ENCODE results near the gene GIPC3. TPM values are rescaled to one million over a fixed set of nuclear protein-coding genes. Genes with fewer than 3 reads are reported as not detected.

The GIPC3 gene
- polyA plus RNA-seq, 4 donors: 0.54 to 1.1 (median 0.62) TPM; not detected in 1

DNA sequence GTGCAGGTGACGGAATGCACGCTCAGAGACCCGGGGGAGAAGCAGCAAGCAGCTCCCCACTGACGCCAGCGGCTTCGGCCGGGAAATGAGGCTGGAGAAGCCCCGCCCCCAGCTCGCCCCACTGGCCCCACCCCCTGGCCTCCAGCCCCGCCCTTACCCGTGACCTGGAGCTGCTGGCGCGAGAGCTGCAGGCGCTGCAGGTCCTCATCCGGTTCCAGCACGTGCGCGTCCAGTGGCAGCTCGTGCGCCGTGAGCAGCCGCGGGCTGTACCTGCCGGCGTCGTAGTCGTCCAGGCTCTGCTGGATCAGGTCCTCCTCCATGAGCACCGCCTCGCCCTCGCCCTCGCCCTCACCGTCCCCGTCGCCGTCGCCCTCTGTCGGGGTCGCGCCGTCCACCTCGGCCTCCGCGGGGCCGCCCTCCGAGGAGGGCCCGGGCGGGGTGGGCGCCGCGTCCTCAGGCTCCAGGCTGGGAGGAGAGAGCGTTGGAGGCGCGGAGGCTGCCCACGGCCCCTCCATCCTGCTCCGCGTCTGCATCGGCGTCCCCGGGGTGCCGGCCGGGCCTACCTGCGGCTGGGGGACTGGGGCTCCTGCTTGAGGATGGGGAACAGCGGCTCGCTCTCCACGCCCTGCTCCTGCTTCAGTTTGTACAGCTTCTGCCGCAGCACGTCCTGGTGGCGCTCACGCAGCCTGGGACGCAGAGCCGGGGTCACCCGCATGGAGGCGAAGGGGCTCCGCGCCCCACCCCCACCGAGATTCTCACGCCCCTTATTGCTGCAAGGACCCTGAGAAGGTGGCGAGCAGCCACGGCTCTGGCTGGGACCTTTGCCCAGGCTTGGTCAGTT, 27.8 kb downstream of the GIPC3 start:
- H3K27ac ChIP-seq (ENCODE audit: low read depth in 1 of 3, low read length in 2 of 3): no peak overlapping the region

DNA sequence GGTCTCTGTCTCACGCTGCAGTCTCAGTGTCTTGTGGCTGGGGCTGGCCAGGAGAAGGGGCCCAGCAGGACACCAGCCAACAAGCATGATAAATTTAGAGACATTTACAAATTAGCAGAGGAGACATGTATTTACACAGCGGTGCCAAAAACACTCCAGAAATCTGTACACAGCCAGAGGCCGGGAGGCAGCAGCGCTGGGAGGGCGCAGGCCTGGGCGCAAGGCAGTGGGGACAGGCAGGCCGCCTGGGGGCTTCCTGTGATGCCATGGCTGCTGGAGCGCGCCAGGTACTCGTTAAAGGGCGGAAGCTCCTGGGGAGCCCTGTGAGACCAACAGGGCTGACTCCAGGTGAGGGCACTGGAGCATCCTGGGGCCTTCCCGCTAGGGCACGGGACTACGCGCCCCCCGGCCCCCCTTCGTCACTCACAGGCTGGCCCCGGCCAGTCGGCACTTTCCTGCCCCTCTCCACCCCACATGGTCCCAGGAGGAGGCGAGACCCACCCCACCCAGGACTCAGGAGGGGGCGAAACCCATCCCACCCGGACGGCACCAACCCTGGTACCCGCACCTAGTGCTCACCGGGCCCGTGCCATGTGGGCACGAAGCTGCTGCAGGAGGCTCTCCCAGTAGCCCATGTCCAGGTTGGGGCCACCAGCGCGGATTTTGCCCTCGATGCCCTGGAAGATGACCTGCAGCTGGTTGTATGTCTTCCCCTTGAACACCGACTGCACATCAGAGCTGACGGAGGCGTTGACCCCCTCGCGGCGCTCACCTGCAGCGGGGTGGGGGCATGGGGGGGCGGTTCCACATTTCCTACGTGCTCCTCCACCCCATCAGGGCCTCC, 28.8 kb downstream of the GIPC3 start:
- Histone ChIP-seq H3K9me3 (ENCODE audit: control insufficient read depth in 2 of 2, insufficient read depth in 1 of 2, low read depth in 1 of 2, low read length in 1 of 2) (no peaks in the 10 kb centered on the region), H3K27ac (ENCODE audit: low read depth in 1 of 3, low read length in 2 of 3) (no peak overlapping the region), H3K4me3 (ENCODE audit: low read depth in 1 of 3, low read length in 3 of 3) (no peak overlapping the region), H3K4me1 (ENCODE audit: control insufficient read depth in 3 of 3, insufficient read depth in 2 of 3, low read depth in 1 of 3, low read length in 2 of 3) (peaks cover 0 to 4% (median 0%) of the 10 kb centered on the region in 3 donors), H3K36me3 (ENCODE audit: control insufficient read depth in 3 of 3, insufficient read depth in 2 of 3, low read depth in 1 of 3, low read length in 3 of 3) (peaks cover 7 to 83% (median 9%) of the 10 kb centered on the region in 3 donors), H3K27me3 (ENCODE audit: control insufficient read depth in 3 of 3, insufficient read depth in 3 of 3, low read length in 3 of 3) (no peaks in the 10 kb centered on the region)
- FAIRE-seq: no peak
- 80 to 92% (median 91%) methylated on average over 34 to 39 of the region's 39 CpGs for WGBS, 3 donors
- no peak for DNase-seq

More for the DNA sequence above, 27.8 kb downstream of the GIPC3 start:
- no peak for FAIRE-seq
- Histone ChIP-seq H3K36me3 (ENCODE audit: control insufficient read depth in 3 of 3, insufficient read depth in 2 of 3, low read depth in 1 of 3, low read length in 3 of 3) (peaks cover 7 to 73% (median 7%) of the 10 kb centered on the region in 3 donors), H3K9me3 (ENCODE audit: control insufficient read depth in 2 of 2, insufficient read depth in 1 of 2, low read depth in 1 of 2, low read length in 1 of 2) (no peaks in the 10 kb centered on the region), H3K4me3 (ENCODE audit: low read depth in 1 of 3, low read length in 3 of 3) (no peak overlapping the region), H3K27me3 (ENCODE audit: control insufficient read depth in 3 of 3, insufficient read depth in 3 of 3, low read length in 3 of 3) (peaks cover 0 to 3% (median 0%) of the 10 kb centered on the region in 3 donors), H3K4me1 (ENCODE audit: control insufficient read depth in 3 of 3, insufficient read depth in 2 of 3, low read depth in 1 of 3, low read length in 2 of 3) (peaks cover 0 to under 1% (median 0%) of the 10 kb centered on the region in 3 donors)
- 85 to 95% (median 87%) methylated on average over 68 to 79 of the region's 79 CpGs for WGBS, 3 donors
- DNase-seq: no peak

DNA sequence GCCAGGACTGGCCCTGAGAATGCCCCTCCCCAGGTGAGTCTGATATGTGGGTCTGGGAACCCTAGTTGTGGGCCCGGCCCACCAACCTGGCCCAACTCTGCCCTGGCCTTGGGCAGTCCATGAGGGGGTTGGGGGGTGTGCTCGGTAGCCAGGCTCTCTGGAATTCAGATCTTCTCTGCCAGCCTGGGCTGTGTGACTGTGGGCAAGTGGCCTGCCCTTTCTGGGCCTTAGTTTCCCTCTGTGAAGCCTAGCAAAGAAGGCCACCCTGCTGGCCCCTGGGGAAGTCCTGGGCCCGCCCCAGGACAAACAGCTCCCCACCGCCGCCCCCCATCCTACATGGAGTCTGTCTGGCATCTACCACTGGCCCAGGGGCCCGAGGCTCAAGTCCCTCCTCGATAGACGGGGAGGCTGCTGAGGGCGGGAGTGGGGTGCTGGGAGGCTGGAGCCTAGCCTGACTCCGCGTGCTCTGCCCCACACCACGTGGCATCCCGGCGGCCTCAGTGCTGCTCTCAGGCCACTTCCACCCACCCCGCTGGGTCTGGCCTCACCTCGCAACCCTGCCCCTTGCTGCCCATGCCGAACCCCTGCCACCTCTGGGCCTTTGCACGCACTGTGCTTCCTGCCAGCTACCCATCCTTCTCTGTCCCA, 29.7 kb downstream of the GIPC3 start:
- FAIRE-seq: no peak
- Histone ChIP-seq H3K9me3 (ENCODE audit: control insufficient read depth in 2 of 2, insufficient read depth in 1 of 2, low read depth in 1 of 2, low read length in 1 of 2) (no peaks in the 10 kb centered on the region), H3K27ac (ENCODE audit: low read depth in 1 of 3, low read length in 2 of 3) (no peak overlapping the region), H3K36me3 (ENCODE audit: control insufficient read depth in 3 of 3, insufficient read depth in 2 of 3, low read depth in 1 of 3, low read length in 3 of 3) (peaks cover 7 to 88% (median 9%) of the 10 kb centered on the region in 3 donors), H3K4me3 (ENCODE audit: low read depth in 1 of 3, low read length in 3 of 3) (no peak overlapping the region), H3K4me1 (ENCODE audit: control insufficient read depth in 3 of 3, insufficient read depth in 2 of 3, low read depth in 1 of 3, low read length in 2 of 3) (peaks cover 0 to 4% (median 0%) of the 10 kb centered on the region in 3 donors), H3K27me3 (ENCODE audit: control insufficient read depth in 3 of 3, insufficient read depth in 3 of 3, low read length in 3 of 3) (no peaks in the 10 kb centered on the region)
- WGBS, 3 donors: 89 to 91% (median 91%) methylated on average over 14 to 18 of the region's 18 CpGs
- DNase-seq: no peak

DNA sequence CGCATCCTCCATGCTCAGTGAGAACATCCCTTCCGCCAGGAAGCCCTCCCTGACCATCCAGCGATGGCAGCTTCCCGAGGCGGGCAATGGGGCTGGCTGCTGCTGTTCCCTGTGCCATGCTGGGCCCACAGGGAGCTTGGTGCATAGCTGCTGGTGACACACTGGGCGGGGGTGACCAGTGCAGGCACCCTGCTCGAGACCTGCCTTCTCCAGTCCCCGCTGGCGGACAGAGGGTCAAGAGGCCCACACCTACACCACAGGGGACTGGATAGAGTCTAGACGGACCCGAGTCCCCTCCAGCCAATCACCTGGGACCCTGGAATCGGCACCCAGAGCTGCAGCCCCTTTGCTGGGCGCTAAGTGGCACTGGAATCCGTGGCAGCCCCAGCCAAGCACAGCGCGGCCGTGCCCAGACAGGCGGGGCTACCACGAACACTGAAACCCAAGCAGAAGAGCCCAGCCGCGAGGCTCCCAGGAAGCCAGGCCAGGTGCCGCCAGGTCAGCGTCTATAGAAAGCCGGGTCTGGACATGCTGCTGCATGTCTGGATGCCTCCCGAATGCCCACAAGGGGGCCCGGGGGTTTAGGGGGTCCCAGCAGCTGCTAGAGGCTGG, 30.4 kb downstream of the GIPC3 start:
- no peak for DNase-seq
- no peak for FAIRE-seq
- H3K36me3 ChIP-seq (ENCODE audit: control insufficient read depth in 3 of 3, insufficient read depth in 2 of 3, low read depth in 1 of 3, low read length in 3 of 3): peaks cover 7 to 89% (median 9%) of the 10 kb centered on the region in 3 donors

DNA sequence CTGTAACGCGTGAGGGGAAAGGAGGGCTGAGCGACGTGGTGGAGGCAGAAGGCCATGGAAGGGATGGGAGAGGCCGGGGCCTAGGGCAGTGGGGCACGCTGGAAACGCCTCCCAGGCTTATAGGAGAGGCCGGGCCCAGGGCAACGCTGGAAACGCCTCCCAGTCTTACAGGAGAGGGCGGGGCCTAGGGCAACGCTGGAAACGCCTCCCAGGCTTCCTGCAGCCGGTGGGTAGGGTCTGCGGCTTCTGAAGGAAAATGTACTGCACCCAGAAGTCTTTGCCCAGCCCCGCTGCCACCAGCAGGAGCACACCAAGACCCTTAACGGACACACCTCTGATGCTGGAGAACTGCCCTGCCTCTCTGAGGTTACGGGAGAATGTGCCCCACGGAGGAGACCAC, 32.2 kb downstream of the GIPC3 start:
- Histone ChIP-seq H3K27me3 (ENCODE audit: control insufficient read depth in 3 of 3, insufficient read depth in 3 of 3, low read length in 3 of 3) (no peaks in the 10 kb centered on the region), H3K4me1 (ENCODE audit: control insufficient read depth in 3 of 3, insufficient read depth in 2 of 3, low read depth in 1 of 3, low read length in 2 of 3) (peaks cover 0 to 4% (median 0%) of the 10 kb centered on the region in 3 donors), H3K9me3 (ENCODE audit: control insufficient read depth in 2 of 2, insufficient read depth in 1 of 2, low read depth in 1 of 2, low read length in 1 of 2) (no peaks in the 10 kb centered on the region), H3K4me3 (ENCODE audit: low read depth in 1 of 3, low read length in 3 of 3) (no peak overlapping the region), H3K36me3 (ENCODE audit: control insufficient read depth in 3 of 3, insufficient read depth in 2 of 3, low read depth in 1 of 3, low read length in 3 of 3) (peaks cover 0 to 91% (median 10%) of the 10 kb centered on the region in 3 donors), H3K27ac (ENCODE audit: low read depth in 1 of 3, low read length in 2 of 3) (no peak overlapping the region)
- FAIRE-seq (no peak), DNase-seq (no peak)
- WGBS, 3 donors: 66 to 80% (median 69%) methylated on average over 19 of the region's 19 CpGs

More for the DNA sequence above, 30.4 kb downstream of the GIPC3 start:
- no peaks in the 10 kb centered on the region for H3K9me3 ChIP-seq (ENCODE audit: control insufficient read depth in 2 of 2, insufficient read depth in 1 of 2, low read depth in 1 of 2, low read length in 1 of 2)
- H3K27ac ChIP-seq (ENCODE audit: low read depth in 1 of 3, low read length in 2 of 3): no peak overlapping the region
- H3K27me3 ChIP-seq (ENCODE audit: control insufficient read depth in 3 of 3, insufficient read depth in 3 of 3, low read length in 3 of 3): no peaks in the 10 kb centered on the region
- WGBS, 3 donors: 92 to 94% (median 93%) methylated on average over 22 to 26 of the region's 26 CpGs
- peaks cover 0 to 4% (median 0%) of the 10 kb centered on the region in 3 donors for H3K4me1 ChIP-seq (ENCODE audit: control insufficient read depth in 3 of 3, insufficient read depth in 2 of 3, low read depth in 1 of 3, low read length in 2 of 3)
- no peak overlapping the region for H3K4me3 ChIP-seq (ENCODE audit: low read depth in 1 of 3, low read length in 3 of 3)

DNA sequence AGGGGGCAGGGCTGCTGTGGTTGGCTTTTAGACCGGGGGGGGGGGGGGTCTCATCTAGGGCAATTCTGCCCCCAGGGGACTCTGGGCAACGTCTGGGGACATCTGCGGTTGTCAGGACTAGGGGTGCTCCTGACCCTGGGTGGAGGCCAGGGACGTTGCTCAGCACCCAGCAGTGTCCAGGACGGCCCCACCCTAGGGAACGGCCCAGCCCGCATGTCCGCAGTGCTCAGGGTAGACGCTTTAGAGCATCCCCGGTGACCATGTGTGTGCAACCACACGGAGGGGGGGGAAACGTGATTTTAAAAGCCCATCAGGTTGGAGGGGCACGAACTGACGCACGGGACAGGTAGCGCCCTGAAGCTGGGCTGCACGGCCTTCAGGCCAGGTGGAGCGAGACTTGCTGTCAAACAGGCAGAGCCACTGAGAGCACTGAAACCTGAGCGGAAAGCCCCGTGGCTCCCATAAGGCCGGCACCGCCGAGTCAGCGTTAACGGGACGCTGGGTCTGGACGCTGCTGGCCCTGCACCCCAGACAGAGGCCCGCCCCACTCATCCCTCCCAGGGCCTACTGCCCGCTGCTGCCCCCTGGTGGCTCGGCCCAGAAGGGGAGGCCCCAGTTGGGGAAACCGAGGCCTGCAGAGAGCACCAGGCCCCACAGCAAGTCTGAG, 33.0 kb downstream of the GIPC3 start:
- Histone ChIP-seq H3K27me3 (ENCODE audit: control insufficient read depth in 3 of 3, insufficient read depth in 3 of 3, low read length in 3 of 3) (no peaks in the 10 kb centered on the region), H3K9me3 (ENCODE audit: control insufficient read depth in 2 of 2, insufficient read depth in 1 of 2, low read depth in 1 of 2, low read length in 1 of 2) (no peaks in the 10 kb centered on the region), H3K4me3 (ENCODE audit: low read depth in 1 of 3, low read length in 3 of 3) (no peak overlapping the region), H3K4me1 (ENCODE audit: control insufficient read depth in 3 of 3, insufficient read depth in 2 of 3, low read depth in 1 of 3, low read length in 2 of 3) (peaks cover 0 to 4% (median 0%) of the 10 kb centered on the region in 3 donors), H3K27ac (ENCODE audit: low read depth in 1 of 3, low read length in 2 of 3) (no peak overlapping the region), H3K36me3 (ENCODE audit: control insufficient read depth in 3 of 3, insufficient read depth in 2 of 3, low read depth in 1 of 3, low read length in 3 of 3) (peaks cover 0 to 89% (median 9%) of the 10 kb centered on the region in 3 donors)
- DNase-seq: peak in 1 of 2 donors; percentile 40
- WGBS, 3 donors: 53 to 72% (median 68%) methylated on average over 30 to 31 of the region's 31 CpGs
- no peak for FAIRE-seq

DNA sequence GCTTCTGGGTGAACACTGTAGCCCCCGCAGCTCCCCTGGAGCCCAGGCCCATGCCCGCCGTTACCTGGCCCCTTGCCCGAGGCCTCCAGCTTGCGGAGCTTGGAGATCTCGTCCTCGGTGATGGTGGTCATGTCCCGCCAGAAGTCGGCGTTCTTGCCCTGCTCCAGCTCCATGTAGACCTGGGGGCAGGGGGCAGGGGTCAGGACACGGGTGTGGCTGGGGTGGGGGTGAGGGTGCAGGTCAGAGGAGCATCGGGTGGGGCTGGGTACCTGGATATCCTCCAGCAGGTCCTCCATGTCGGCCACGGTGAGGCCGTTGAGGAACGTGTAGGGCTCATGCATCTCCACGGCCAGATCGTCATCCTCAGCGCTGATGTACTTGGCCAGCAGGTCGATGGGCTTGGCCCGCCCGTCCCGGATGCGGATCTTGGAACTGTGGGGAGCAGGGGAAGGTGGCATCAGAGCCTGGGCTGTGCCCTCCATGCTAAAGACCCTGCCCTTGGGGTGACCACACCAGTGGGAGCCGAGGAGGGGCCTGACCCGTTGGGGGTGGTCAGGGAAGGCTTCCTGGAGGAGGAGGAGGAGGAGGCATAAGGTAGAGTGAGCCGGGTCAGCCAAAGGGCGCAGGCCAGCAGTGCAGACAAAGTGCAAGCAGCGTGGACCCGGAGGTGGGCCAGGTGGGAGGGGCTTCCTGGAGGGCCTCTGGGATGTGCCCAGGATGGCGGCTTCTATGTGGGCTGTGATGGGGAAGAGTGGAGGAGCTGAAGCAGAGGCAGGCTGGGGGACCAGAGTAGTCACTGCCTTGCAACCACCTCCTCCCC, 33.7 kb downstream of the GIPC3 start:
- Histone ChIP-seq H3K4me1 (ENCODE audit: control insufficient read depth in 3 of 3, insufficient read depth in 2 of 3, low read depth in 1 of 3, low read length in 2 of 3) (peaks cover 0 to 4% (median 0%) of the 10 kb centered on the region in 3 donors), H3K9me3 (ENCODE audit: control insufficient read depth in 2 of 2, insufficient read depth in 1 of 2, low read depth in 1 of 2, low read length in 1 of 2) (no peaks in the 10 kb centered on the region), H3K4me3 (ENCODE audit: low read depth in 1 of 3, low read length in 3 of 3) (no peak overlapping the region), H3K36me3 (ENCODE audit: control insufficient read depth in 3 of 3, insufficient read depth in 2 of 3, low read depth in 1 of 3, low read length in 3 of 3) (peaks cover 0 to 87% (median 7%) of the 10 kb centered on the region in 3 donors), H3K27ac (ENCODE audit: low read depth in 1 of 3, low read length in 2 of 3) (no peak overlapping the region), H3K27me3 (ENCODE audit: control insufficient read depth in 3 of 3, insufficient read depth in 3 of 3, low read length in 3 of 3) (no peaks in the 10 kb centered on the region)
- 87 to 91% (median 88%) methylated on average over 25 to 31 of the region's 31 CpGs for WGBS, 3 donors
- FAIRE-seq (no peak), DNase-seq (no peak)

Measured in small intestine (tissue), 7 donors.